Neural progenitor cell (in vitro differentiated cells): Measurements from ENCODE around the gene RNF214. TPM values are rescaled to one million over a fixed set of nuclear protein-coding genes. Genes with fewer than 3 reads are reported as not detected.
A peak's percentile ranks its signal among the peaks of the same experiment; 100 is the strongest.

ENCODE experiments used
- DNase-seq: peaks from one replicate; pipeline ENCODE4 v3.0.0-alpha.2; 2016; ENCODE audit warnings: low spot score
- H2AFZ ChIP-seq: fragments of 200-600 bp; sonication (generic); replicated peaks from 2 replicates; pipeline ENCODE4 v1.6.1; 2016; ENCODE audit warnings: antibody characterized with exemption
- H3F3A ChIP-seq: fragments of 200-600 bp; sonication (generic); 2 replicates; pipeline ENCODE4 v1.6.1; 2016; ENCODE audit warnings: antibody characterized with exemption, low read depth
- H3K27ac ChIP-seq: fragments of 200-600 bp; sonication (generic); 2 replicates; pipeline ENCODE4 v1.5.1; 2016; ENCODE audit warnings: mild to moderate bottlenecking
- H3K27me3 ChIP-seq: fragments of 200-600 bp; sonication (generic); 2 replicates; pipeline ENCODE4 v1.6.1; 2016; ENCODE audit warnings: mild to moderate bottlenecking, moderate library complexity
- H3K36me3 ChIP-seq: fragments of 200-600 bp; sonication (generic); 2 replicates; pipeline ENCODE4 v1.5.1; 2016
- H3K4me1 ChIP-seq: fragments of 200-600 bp; sonication (generic); 2 replicates; pipeline ENCODE4 v1.6.1; 2016; ENCODE audit warnings: mixed run types
- H3K4me2 ChIP-seq: fragments of 200-600 bp; sonication (generic); 2 replicates; pipeline ENCODE4 v1.6.1; 2016
- H3K4me3 ChIP-seq: fragments of 200-600 bp; sonication (generic); 2 replicates; pipeline ENCODE4 v1.5.1; 2016
- H3K79me2 ChIP-seq: fragments of 200-600 bp; sonication (generic); 2 replicates; pipeline ENCODE4 v1.6.1; 2016; ENCODE audit warnings: low read depth
- H3K9ac ChIP-seq: fragments of 200-600 bp; sonication (generic); 2 replicates; pipeline ENCODE4 v1.6.1; 2016
- H3K9me3 ChIP-seq: fragments of 200-600 bp; sonication (generic); 2 replicates; pipeline ENCODE4 v1.5.1; 2016; ENCODE audit warnings: low read depth
- H4K20me1 ChIP-seq: fragments of 200-600 bp; sonication (generic); 2 replicates; pipeline ENCODE4 v1.6.1; 2016; ENCODE audit warnings: low read depth
- H3K27ac Mint-ChIP-seq: 3 replicates; pipeline ENCODE4 v1.8.0; 2021; ENCODE audit warnings: mixed read lengths
- H3K27me3 Mint-ChIP-seq: 2 replicates; pipeline ENCODE4 v1.8.0; 2022; ENCODE audit warnings: low read depth, mild to moderate bottlenecking, inconsistent platforms, moderate library complexity, mixed read lengths; ENCODE audit not compliant: insufficient read depth
- H3K36me3 Mint-ChIP-seq: 3 replicates; pipeline ENCODE4 v1.8.0; 2021; ENCODE audit warnings: mixed read lengths
- H3K4me1 Mint-ChIP-seq: 3 replicates; pipeline ENCODE4 v1.8.0; 2021; ENCODE audit warnings: mixed read lengths
- H3K4me3 Mint-ChIP-seq: 3 replicates; pipeline ENCODE4 v1.8.0; 2021; ENCODE audit warnings: mild to moderate bottlenecking, moderate library complexity, mixed read lengths
- H3K9me3 Mint-ChIP-seq: 3 replicates; pipeline ENCODE4 v1.8.0; 2020; ENCODE audit warnings: mixed read lengths
- CTCF ChIP-seq: fragments of 200-600 bp; sonication (generic); IDR thresholded peaks from 2 replicates; pipeline ENCODE4 v1.5.1; 2017; ENCODE audit warnings: antibody characterized with exemption, mild to moderate bottlenecking
- EZH2 ChIP-seq: fragments of 200-600 bp; sonication (generic); IDR thresholded peaks from 2 replicates; pipeline ENCODE4 v1.6.1; 2017; ENCODE audit warnings: antibody characterized with exemption, mild to moderate bottlenecking, moderate library complexity
- EZH2phosphoT487 ChIP-seq: fragments of 200-600 bp; sonication (generic); IDR thresholded peaks from 2 replicates; pipeline ENCODE4 v1.6.1; 2017; ENCODE audit warnings: antibody characterized with exemption
- total RNA-seq: library from RNA; depleted of rRNA; stranded (reverse); fragments of >200 nt; gene quantifications from 2 replicates; pipeline ENCODE4 v1.2.3, GENCODE V29; 2015; ENCODE audit warnings: low replicate concordance

RNF214 gene
- total RNA-seq, 1 donor from 2014 or later = 43.6 TPM

- H3K27ac ChIP-seq = no peak overlapping the region
- H3K4me3 Mint-ChIP-seq = peak overlapping the region; percentile 67
Measured at GRCh38 chr11:117200813-117201657, 31.4 kb upstream of the RNF214 start.

DNA sequence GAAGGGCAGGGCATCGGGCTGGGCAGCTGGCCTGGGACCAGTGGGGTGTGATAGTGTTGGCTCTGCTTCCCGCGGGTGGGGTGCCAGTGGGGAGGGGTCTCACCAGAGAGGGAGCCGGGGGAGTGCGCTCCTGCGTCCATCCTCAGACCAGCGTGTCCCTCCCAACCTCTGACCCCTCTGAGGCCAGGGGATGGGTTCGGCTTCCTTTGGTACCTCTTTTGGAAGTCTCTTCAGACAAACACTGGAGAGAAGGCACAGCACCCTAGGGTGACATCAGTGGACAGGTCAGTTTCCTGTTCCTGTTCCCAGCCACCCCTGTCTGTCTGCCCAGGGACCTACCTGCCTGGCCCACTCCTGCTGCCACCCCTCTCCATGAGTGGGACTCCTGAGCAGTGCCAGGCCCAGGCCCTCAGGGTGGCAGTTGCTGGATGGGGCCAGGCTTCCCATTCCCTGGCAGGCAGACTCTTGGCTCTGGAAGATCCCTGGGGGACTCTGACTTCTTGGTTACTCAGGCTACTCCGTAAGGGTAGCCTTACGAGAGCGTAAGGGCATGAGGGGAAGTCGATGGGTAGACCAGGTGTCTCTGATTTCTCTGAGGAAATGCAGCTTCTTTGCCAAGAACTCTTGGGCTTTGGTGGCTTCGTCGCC, 30.7 kb upstream of the RNF214 start:
- H3K9ac ChIP-seq = no peak overlapping the region
- H3K27ac Mint-ChIP-seq = no peak overlapping the region
- H2AFZ ChIP-seq = no peak overlapping the region

More at GRCh38 chr11:117200813-117201657, 31.4 kb upstream of the RNF214 start:
- Histone ChIP-seq H4K20me1 (no peaks in the 10 kb centered on the region), H3K9me3 (no peaks in the 10 kb centered on the region), H3K27me3 (no peaks in the 10 kb centered on the region), H3K4me3 (no peak overlapping the region), H3K4me1 (peaks cover 27% of the 10 kb centered on the region), H3K36me3 (no peaks in the 10 kb centered on the region), H3F3A (peaks cover 26% of the 10 kb centered on the region), H3K4me2 (no peak overlapping the region), H2AFZ (no peak overlapping the region), H3K9ac (no peak overlapping the region), H3K79me2 (no peaks in the 10 kb centered on the region)
- H3K9me3 Mint-ChIP-seq = no peaks in the 10 kb centered on the region
- TF ChIP-seq EZH2phosphoT487 (no peak), CTCF (no peak), EZH2 (no peak)
- H3K27ac Mint-ChIP-seq = peak overlapping the region; percentile 81
- H3K36me3 Mint-ChIP-seq = peaks cover 15% of the 10 kb centered on the region
- H3K4me1 Mint-ChIP-seq = peaks cover 39% of the 10 kb centered on the region
- DNase-seq = no peak
- peaks cover 2% of the 10 kb centered on the region for H3K27me3 Mint-ChIP-seq

DNA sequence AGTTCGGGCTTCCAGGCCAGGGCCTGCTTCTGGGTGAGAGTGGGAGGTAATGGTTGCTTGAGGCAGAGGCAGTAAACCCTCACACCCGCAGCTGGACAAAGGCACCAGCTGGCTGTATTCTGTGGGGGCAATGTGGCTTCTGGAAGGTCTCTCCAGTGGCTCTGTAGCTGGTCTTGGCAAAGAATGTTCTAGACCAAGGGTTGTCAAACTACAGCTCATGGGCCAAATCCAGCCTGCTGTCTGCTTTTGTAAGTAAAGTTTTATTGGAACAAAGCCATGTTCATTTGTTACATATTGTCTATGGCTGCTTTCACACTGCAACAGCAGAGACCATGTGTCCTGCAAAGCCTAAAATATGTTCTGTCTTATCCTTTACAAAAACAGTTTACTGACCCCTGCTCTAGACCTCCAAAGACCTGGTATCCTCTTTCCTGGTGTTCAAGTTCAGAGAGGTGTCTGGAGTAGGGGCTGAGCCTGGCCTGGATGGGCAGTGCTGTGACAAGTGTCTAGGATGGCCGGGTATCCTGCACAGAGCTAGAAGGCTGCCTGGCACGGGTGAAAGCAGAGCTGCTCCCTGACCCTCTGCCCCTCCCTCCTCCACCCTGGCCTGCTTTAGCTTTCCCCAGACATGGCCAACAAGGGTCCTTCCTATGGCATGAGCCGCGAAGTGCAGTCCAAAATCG, 29.9 kb upstream of the RNF214 start:
- Histone ChIP-seq H3K4me2 (no peak overlapping the region), H4K20me1 (no peaks in the 10 kb centered on the region), H2AFZ (no peak overlapping the region), H3K36me3 (no peaks in the 10 kb centered on the region), H3K9me3 (no peaks in the 10 kb centered on the region), H3K27me3 (no peaks in the 10 kb centered on the region), H3K4me3 (no peak overlapping the region), H3K27ac (no peak overlapping the region), H3F3A (peaks cover 21% of the 10 kb centered on the region), H3K4me1 (peaks cover 26% of the 10 kb centered on the region), H3K79me2 (no peaks in the 10 kb centered on the region), H3K9ac (no peak overlapping the region)
- peaks cover 36% of the 10 kb centered on the region for H3K4me1 Mint-ChIP-seq
- TF ChIP-seq CTCF (no peak), EZH2phosphoT487 (no peak), EZH2 (no peak)
- H3K36me3 Mint-ChIP-seq = peaks cover 15% of the 10 kb centered on the region
- no peaks in the 10 kb centered on the region for H3K27me3 Mint-ChIP-seq
- DNase-seq = no peak
- no peak overlapping the region for H3K27ac Mint-ChIP-seq
- H3K9me3 Mint-ChIP-seq = no peaks in the 10 kb centered on the region
- H3K4me3 Mint-ChIP-seq = no peak overlapping the region

More for the DNA sequence above, 30.7 kb upstream of the RNF214 start:
- Histone ChIP-seq H3F3A (peaks cover 26% of the 10 kb centered on the region), H3K27me3 (no peaks in the 10 kb centered on the region), H3K36me3 (no peaks in the 10 kb centered on the region), H3K4me3 (no peak overlapping the region), H3K4me2 (no peak overlapping the region), H4K20me1 (no peaks in the 10 kb centered on the region), H3K4me1 (peaks cover 27% of the 10 kb centered on the region), H3K9me3 (no peaks in the 10 kb centered on the region), H3K27ac (no peak overlapping the region), H3K79me2 (no peaks in the 10 kb centered on the region)
- Mint-ChIP-seq H3K9me3 (no peaks in the 10 kb centered on the region), H3K4me1 (peaks cover 39% of the 10 kb centered on the region), H3K36me3 (peaks cover 15% of the 10 kb centered on the region), H3K4me3 (no peak overlapping the region), H3K27me3 (no peaks in the 10 kb centered on the region)
- no peak for DNase-seq
- no peak for TF ChIP-seq EZH2
- no peak for TF ChIP-seq CTCF
- no peak for TF ChIP-seq EZH2phosphoT487
